Measurements from ENCODE around the gene DOC2A.
"Not testable (repeated sequence)": the region's sequence is repeated elsewhere in the genome, so short reads cannot be mapped to it uniquely, and the experiment has no call there.

Gene DOC2A

DNA sequence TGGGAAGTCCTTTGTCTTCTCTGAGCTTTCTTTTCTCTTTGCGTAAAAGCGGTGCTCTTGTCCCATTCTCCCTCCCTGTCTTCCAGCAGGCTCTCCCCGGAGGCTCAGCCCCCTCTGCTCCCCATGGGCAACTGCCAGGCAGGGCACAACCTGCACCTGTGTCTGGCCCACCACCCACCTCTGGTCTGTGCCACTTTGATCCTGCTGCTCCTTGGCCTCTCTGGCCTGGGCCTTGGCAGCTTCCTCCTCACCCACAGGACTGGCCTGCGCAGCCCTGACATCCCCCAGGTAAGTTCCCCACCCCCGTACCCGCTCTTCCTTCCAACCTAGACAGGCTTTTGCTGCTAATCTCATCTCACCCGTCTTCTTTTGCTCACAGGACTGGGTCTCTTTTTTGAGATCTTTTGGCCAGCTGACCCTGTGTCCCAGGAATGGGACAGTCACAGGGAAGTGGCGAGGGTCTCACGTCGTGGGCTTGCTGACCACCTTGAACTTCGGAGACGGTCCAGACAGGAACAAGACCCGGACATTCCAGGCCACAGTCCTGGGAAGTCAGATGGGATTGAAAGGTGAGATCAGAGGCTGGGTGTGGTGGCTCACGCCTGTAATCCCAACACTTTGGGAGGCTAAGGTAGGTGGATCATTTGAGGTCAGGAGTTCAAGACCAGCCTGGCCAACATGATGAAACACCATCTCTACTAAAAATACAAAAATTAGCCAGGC, 47.6 kb downstream of the DOC2A start:
- DNase-seq, result no peak

DNA sequence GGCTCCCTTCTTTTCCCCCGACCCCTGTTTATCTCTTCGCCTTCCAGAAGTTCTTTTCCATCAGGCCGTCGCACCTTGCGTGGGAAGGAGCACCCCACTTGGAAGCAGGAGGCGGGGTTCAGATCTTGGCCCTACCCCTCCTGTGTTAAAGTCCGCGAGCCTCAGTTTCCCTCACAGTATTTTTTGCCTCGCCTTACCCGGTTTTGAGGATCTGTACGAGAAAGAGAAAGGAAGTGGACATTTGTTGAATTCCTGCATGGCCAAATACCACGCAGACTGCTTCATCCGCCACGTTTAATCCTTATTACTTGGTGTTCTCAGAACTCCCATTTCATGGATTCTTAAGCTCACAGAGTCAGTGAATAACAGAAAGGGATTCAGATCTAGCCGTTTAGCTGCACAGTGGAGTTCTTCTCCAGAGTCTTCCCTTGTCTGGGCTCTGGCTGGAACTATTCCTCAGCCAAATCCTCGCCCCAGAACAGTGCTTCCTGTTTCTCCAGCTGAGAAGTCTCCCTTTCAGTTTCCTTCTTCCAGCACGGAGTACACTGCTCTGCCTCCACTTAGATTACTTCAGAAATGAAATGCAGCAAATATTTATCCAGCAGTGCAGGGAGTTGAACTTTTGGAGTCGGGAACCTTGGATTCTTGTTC, 48.4 kb downstream of the DOC2A start:
- DNase-seq, result peak; percentile 39

DNA sequence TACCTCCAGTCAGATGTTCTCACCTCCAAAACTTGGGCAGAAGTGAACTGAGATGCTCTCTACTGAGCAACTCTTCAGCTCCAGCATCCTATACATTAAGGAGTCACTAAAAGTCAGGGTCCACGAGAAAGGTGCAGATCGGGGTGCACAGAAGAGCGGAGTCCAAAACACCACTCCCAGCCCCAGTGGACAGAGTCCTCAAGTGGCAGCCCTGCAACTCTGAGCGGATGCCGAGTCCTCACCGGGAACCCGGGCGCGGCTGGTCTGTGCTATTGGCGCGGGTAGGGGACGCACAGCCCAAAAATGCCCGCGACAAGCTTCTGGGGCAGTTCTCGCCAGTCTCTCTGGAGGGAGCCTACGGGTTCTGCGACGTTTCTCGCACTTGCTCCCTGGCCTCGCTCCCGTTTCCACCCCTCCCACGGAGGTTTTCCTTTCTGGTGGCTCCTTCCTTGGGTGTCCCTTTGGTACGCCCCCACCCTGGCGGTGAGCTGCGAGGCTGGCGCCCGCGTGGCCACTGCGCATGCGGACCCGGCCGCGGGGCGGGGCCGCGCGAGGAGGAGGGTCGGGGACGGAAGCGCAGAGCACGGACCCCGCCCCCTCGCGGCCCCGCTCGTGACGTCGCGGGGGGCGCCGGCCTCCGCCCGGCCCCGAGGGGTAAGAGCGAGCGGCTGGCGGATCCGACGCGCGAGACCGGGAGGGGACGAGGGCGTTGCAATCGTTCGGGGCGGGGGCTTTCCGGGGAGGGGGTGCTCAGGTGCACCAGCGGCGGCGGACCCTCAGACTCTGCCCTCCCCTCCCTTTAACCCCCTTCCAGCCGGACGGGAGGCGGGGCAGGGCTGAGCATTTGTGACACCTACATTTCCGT, 49.1 kb downstream of the DOC2A start, which contains the start of gene TMEM219:
Gene TMEM219, plus strand, starts transcription at position 601 of the 865 bp plus-strand sequence. CDS start 1,065 bp downstream, outside the sequence.
- peak; percentile 90 for DNase-seq

DNA sequence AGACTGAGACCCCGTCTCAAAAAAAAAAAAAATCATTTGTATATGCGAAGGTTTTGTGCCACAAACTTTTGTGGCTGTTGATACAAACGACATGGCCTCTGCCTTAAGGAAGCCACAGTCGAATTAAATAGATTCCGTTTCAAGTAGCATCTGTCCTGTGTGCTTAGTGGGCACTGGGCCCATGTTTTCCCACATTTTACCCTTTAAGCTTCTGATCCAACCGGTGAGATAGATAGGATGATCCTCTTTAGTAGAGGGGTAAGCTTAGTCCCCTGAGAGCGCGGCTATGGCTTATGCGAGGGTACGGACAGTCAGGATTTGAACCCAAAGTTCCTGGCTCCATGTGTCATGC, 49.7 kb downstream of the DOC2A start:
- no peak for DNase-seq

DNA sequence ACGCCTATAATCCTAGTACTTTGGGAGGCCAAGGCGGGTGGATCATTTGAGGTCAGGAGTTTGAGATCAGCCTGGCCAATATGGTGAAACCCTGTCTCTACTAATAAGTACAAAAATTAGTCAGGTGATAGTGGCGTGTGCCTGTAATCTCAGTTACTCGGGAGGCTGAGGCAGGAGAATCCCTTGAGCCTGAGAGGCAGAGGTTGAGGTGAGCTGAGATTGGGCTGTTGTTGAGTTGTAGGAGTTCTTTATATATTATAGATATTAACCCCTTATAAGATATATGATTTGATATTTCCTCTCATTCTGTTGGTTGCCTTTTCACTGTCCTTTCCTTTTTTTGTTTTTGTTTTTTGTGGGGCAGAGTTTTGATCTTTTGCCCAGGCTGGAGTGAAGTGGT, 51.0 kb downstream of the DOC2A start:
- not testable (repeated sequence) for DNase-seq

DNA sequence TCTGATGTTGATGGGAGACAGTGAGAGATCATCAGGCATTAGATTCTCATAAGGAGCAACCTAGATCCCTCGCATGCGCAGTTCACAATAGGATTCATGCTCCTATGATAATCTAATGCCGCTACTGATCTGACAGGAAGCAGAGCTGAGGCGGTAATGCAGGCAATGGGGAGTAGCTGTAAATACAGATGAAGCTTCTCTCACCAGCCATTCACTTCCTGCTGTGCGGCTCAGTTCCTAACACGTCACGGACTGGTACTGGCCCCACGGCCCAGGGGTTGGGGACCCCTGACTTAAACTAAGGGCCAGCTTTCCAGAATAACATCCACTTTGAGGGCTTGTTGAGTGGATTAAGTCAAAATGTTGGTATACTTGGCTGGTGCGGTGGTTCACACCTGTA, 51.5 kb downstream of the DOC2A start:
- DNase-seq, result no peak

DNA sequence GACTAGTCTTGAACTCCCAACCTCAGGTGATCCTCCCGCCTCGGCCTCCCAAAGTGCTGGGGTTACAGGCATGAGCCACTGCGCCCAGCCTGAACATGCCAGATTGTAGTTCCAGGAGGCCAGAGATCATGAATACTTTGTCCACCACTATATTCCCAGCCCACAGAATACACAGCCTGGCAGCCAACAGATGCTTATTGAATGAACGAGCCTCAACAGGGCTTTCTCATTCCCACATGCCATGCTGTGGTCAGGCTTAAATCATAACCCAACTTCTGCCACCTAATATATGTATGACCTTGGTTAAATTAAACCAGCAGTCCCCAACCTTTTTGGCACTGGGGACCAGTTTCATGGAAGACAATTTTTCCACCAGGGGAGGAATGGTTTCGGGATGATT, 52.1 kb downstream of the DOC2A start:
- no peak for DNase-seq
